HG03575 (cell line): ENCODE results near the gene DUSP28.

Source experiments
- ATAC-seq: cut with Tn5 transposase; IDR thresholded peaks from one replicate; pipeline ENCODE4 v1.9.1; 2021; ENCODE audit not compliant: unreplicated experiment, insufficient number of reproducible peaks, low FRiP score; ENCODE audit errors: extremely low read depth

DUSP28 gene

DNA sequence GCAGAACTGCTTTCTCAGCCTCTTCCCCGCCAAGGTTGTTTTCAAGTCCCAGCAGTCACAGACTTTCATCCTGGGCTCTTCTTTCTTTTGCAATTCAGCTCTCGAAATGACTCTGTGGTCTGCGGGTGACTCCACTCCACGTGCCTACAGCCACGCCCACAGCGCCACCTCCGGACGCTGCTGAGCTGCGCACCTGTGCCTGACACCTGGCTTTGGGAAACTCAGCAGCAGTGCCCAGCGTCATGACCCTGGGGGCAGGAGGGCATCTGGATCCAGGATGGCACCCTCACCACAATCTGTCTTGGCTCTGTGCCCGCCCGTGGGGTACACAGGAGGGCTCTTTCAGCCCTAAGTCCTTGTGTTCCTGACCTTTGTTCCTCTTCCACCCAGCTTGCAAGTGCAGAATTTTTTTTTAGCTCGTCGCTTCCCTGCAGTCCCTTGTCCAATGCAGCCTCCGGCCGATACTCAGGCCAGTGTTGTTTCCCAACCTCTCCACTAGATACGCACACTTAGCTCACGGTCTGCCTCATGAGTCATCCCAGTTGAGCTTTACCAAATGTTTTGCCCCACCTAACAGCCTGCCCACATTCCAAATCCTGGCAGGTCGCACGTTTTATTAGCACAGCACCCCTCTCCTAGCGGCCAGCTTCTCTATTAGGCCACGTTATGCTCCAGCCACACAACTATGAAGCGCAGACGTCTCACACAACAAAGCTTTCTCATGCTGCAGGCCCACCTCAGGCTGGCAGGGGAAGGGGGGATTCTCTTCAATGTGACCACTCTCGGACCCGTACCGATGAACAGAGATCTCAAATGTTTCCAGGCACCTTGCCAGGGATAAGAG is 19.8 kb downstream of the DUSP28 start:
- no peak for ATAC-seq

DNA sequence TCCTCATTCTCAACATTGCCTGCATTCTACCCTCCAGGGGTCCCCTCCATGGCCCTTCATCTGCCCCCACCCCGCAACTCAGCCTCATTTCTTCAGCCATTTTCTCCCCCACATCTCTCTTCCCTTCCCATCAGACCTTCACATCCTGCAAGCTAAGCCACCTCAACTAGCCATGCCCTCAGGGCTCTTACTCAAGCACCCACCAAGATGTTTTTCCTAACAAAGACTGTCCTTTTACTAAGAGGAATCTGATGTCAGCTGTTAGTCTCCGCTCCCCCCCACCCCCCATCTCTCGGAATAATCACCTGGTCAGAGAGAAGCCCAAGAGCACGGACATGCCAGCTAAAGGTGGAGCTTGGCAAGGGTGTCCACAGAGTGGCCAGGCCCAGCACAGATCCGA is 21.7 kb downstream of the DUSP28 start:
- ATAC-seq: no peak

DNA sequence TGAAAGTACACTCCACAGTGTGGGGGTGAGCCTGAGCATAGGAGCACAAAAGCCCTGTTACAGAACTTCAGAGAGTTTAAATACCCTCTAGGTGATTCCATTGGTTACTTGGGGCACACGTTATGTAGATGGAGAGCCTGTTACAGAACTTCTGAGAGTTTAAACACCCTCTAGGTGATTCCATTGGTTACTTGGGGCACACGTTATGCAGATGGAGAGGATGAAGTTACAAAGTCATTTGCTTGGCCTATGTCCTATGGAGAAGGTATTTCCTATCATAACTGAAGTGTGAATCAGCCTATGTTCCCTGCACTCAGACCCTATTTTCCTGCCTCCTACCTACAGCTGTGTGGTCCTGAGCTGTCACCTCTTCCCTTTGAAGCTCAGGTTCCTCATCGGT is 22.6 kb downstream of the DUSP28 start:
- no peak for ATAC-seq

DNA sequence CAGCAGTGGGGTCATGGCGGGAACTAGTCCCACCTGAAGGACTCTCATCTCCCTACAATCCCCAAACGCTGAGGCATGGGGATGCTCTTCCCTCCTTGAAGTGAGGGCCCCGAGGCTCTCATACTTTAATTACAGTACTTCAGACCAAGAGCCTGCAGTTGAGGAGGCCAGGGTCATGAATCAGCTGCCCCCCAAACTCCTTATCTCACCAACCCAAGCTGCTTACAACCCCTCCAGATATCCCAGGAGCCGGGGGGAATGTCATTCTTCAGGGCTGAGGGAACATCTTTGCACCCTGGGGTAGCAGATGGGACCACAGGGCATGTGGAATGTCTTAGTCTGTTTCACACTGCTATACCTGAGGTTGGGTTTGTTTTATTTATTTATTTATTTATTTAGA is 23.6 kb downstream of the DUSP28 start:
- no peak for ATAC-seq

DNA sequence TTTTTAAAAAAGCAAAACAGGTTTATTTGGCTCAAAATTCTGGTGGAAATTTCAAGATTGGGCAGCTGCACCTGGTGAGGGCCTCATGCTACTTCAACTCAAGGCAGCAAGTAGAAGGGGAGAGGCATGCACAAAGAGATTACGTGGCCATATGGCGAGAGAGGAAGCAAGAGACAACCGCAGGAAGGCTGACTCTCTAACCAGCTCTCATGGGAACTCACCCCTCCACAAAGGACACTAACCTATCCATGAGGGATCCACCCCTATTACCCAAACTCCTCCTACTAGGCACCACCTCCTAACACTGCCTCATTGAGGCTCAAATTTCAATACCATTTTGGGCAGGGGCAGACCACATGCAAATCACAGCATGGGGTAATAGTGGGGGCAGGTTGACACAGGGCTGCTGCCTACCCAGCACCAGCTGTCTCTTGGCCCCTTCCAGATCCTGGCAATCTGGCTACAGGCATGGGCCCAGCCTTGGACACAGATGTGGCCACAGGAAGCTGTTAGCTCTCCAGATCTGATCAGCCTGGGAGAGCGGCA is 24.4 kb downstream of the DUSP28 start:
- peak; percentile 61 for ATAC-seq

DNA sequence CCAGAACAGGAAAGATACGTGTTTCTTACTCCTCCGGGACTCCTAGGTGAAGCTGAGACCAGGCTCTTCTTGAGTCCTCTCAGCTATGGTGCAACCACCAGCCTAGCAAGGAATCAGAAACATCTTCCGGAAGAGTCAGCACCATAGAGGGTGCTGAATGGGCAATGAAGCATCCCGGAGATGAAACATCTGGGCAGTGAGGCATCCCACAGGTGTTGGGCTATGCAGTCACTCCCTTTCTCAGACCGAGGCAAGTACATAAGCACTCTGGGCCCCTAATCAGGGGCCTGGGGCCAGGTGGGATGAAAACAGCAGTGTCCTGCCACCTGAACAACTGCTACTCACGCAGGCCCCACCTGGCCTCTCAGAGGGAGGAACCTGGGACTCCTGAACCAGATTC is 24.9 kb downstream of the DUSP28 start:
- peak; percentile 20 for ATAC-seq

DNA sequence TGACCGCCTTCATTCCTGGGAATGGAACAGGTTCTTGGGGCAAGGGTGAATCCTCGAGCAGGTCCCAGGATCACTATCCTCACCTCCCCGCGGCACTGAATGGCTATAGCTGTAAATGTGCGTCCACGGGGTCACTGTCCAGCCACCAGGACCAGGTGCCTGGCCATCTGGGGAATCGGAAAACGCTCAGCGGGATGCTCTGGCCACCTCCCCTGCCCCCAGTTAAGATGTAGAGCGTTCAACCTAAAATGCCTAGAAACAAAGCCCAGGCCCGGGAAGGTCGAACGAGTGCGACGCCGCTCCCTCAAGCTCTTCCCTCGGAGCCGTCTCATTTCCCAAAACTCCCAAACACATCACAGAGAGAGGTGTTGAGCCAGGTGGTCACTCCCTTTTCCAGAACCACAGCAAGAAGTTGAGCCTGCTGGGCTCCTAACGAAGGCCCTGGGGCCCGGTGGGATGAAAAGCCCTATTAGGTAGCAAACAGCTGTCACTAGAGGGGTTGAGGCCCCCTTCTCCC is 25.6 kb downstream of the DUSP28 start:
- ATAC-seq: no peak

DNA sequence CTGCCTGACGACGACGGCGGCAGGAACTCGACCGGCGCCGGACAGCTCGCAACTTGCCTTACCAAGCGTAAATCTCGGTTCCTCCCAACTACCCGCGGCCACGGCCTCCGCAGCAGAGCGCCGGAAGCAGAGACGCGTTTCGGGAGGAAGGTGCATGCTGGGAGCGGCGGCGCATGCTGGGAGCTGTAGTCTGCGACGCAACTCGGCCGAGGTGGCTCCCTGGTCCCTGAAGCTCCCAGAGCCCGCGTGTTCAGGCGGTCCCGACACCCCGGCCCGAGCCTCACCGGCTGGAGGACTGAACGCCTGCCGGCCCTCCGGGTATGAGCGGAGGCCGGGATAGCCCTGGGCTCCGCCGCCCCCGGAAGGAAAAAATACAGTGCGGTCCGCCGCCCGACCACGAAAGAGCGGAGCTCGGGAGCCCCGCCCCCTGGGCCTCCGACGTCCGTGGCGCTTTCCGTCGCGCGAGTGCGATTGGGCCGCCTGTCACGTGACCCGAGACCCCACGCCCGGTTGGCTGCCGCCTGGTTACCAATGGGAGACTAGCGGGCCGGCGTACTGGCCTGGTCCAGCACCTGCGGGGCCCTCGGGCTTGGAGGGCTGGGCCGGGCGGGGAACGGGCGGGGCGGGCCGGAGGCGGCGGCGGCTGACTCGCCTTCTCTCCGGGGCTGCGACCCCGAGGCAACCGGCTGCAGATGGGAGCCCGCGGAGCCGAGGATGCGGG is 26.2 kb downstream of the DUSP28 start, which contains the start of gene CAPN10:
TSS of gene CAPN10 (plus strand) at position 537 of the 721 bp plus-strand sequence. CDS start at position 715, 178 bp downstream.
- peak; percentile 28 for ATAC-seq

DNA sequence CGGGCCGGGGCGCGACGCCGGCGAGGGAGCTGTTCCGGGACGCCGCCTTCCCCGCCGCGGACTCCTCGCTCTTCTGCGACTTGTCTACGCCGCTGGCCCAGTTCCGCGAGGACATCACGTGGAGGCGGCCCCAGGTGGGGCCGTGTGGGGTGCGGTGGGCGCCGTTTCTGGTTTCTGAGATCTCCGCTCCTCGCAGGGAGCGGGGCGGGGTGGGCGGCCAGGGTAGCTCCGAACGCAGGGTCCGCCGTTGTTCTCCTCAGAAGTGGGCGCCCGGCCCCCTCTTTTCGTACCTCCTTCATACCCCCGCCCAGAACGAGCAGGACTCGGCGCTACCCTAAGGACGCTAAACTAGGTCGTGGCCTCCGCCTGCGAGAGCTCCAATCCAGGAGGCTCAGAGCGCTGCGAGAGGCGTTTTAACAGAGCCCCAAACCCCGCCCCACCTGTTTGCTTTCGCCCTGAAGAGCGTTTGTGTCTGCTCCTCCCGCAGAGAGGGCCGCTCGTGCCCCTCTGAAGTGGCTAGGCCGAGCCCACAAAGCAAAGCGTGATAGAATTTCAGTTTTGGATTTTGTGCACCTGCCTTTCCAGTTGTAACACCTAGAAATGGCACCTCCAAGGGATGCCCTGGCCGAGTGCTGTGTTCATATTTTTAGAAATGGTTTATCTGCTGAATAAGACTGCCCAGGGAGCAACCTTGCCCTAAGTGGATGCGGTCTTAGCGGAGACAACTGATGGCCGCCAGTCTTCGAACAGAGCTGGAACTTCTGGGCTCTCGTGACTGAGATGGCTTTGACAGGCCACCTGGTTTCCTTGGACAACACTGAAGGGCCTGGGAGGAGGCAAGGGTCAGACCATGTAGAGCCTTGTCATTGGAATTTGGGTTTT is 27.0 kb downstream of the DUSP28 start:
- no peak for ATAC-seq

DNA sequence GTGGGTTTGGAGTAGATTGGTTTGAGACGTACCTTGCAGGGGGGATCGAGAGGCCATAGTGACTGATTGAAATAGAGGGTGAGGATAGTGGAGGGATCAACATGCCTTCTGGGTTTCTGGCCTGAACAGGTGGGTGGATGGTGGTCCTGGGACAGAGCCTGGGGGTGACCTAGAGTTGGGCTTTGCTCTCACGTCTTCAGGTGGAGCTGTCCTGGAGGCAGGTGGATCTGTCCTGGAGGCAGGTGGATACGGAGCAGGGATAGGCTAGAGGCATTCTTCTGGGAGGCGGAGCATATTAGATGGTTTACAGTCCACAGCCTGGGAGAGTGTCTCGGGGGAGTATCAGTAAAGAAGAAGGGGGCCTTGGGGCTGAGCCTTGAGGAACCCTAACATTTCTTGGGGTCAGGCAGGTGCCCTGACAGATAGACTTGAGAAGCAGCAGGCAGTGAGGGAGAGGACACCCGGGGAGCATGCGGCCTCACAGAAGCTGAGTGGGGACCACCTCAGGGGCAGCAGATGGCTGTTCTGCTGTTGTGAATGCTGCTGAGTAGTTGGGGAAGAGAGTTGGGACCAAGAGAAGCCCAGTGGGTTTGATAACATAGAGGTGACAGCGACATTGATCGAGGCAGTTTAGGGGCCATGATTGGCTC is 28.0 kb downstream of the DUSP28 start:
- ATAC-seq: no peak

DNA sequence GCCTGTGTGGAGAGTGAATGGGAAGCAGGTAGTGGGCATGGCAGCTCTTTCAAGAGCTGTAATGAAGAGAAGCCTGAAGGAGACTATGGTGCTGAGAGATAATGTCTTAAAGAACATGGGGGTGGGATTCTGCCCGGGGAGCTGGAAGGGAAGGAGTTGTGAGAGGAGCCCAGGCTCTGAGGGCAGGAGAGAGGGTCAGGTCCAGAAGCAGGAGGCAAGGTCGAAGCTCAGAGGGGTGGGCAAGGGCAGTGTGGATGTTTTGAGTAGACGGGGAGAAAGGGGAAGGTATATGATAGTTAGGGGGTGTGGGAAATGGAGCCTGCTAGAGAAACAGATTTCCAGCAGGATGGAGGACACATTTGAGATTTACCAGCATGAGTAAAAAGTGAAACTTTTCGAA is 28.5 kb downstream of the DUSP28 start:
- no peak for ATAC-seq

DNA sequence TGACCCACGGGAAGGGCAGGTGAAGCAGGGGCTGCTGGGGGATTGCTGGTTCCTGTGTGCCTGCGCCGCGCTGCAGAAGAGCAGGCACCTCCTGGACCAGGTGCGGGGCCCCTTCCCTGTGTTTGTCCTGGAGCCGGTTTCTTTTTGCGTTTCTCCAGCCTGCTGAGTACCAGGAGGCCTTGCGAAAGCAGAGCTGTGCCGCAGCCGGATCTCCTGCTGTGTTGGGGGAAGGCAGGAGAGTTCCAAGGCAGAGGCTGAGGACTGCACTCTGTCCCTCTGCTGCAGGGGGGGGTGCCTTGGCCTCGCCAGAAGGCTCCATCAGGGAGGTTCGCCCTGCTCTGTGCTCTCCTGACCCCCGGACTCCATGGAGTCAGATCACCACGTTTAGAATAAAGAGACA is 29.2 kb downstream of the DUSP28 start:
- no peak for ATAC-seq

DNA sequence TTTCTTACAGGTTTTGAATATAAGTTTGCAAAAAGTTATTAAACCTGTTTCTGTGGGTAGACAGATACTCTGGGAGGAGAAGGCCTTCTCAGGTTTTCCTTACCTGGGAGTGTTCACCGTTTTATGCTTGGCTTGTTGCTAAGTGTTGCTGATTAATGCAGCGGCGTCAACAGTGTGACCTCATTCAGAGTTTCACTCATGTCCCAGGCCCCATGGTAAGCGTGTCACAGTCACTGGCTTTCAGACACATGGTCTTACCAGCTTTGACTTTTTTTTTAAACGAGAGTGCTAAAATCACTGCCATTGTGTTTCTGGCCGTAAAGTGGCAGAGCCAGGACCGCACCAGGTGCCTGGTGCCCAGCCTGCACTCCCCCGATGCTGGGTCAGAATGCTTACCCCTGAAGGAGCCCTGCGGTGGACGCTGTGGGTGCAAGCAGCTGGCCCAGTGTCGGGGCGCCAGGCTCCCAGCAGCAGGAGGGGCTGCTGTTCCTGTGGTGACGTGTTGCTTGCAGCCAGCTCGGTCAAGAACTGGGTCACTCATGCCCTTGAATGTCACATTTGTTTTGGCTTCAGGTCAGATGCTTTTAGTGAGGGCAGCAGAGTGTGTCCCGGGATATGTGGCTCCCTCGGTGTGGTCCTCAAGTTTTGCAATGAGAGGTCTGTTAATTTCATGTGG is 29.8 kb downstream of the DUSP28 start:
- no peak for ATAC-seq

DNA sequence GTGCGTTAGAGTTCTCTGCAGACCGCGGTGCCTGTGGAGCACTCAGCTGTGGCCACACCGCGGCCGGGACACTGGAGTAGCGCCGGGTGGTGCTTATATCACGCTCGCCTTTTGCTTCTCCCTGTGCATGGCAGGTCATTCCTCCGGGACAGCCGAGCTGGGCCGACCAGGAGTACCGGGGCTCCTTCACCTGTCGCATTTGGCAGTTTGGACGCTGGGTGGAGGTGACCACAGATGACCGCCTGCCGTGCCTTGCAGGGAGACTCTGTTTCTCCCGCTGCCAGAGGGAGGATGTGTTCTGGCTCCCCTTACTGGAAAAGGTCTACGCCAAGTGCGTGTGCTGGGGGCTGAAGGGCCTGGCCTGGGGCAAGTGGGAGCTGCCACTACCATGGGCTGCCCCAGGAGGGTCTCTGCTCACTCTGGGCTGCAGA is 30.5 kb downstream of the DUSP28 start:
- no peak for ATAC-seq

DNA sequence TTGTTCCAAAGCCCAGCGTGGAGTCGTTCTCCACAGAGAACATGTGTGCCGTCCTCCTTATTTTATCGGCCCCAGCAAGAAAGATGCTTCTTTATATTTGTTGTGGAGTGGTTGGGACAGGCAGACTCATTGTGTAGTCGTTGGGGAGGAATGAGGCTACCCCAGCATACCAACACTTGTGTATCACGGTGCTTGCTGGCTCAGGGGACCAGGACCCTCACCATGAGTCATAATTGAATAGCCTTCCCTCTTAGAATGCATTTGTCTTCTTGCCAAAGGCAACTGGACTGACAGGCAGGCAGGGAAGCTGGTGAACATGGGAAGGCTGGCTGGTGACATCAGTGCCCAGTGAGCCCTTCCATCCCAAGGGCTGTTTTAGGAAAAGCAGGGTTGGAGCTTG is 31.1 kb downstream of the DUSP28 start:
- no peak for ATAC-seq

DNA sequence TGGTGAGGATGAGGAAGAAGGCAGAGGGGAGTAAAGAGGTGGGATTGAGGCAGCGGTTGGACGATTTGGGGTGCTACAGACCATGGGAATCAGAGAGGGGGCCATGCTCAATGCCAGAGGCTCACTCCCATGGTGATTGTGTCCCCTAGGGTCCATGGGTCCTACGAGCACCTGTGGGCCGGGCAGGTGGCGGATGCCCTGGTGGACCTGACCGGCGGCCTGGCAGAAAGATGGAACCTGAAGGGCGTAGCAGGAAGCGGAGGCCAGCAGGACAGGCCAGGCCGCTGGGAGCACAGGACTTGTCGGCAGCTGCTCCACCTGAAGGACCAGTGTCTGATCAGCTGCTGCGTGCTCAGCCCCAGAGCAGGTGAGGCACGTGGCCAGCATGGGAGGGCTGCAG is 31.6 kb downstream of the DUSP28 start:
- ATAC-seq: no peak

DNA sequence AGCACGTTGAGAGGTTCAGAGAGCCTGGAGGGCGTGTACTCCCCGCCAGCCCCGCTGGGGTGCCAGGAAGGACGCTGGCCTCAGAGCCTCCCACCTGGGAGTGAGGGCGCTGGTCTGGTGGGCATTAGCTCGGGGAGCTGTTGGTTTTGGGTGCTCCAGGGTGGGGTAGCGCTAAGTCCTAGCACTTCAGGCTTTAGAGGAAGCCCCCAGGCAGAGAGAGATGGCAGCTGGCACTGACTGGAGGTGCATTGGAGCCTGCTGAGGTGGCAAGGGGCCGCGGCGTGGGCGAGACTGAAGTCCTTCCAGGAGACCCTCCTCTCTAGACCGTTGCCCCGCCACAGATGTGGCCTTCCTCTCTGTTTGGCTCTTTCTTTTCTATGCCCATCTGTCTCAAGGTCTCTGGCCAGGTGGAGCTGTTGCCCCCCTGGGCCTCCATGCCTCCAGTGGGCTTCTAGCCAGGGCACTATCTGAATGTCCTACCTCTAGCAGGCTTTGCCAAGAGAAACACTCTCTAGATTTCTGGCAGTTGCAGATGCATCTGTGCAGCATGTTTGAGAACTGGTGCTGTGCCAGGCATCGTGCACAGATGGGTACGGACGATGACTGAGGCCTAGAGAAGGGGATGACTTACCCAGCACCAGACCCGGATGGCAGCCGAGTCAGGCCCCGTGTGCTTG is 33.0 kb downstream of the DUSP28 start:
- ATAC-seq: no peak
